Neural cell (in vitro differentiated cells): ENCODE data around the gene TRAF2. TPM values are rescaled to one million over a fixed set of nuclear protein-coding genes. Genes with fewer than 3 reads are reported as not detected.

ENCODE experiments used
- H2AFZ ChIP-seq: fragments of 200-600, 300-800 bp; sonication (generic), shearing (Covaris generic); 2 replicates; pipeline ENCODE4 v1.6.0; 2014; ENCODE audit warnings: low read depth, mild to moderate bottlenecking, antibody characterized with exemption, low read length, moderate library complexity
- H3F3A ChIP-seq: fragments of 200-600 bp; shearing (Covaris generic); 2 replicates; pipeline ENCODE4 v1.6.1; 2016; ENCODE audit warnings: mild to moderate bottlenecking, moderate library complexity, mixed read lengths, antibody characterized with exemption, low read length; ENCODE audit not compliant: insufficient read depth, poor library complexity, severe bottlenecking
- H3K27ac ChIP-seq: fragments of 200-600, 300-800 bp; sonication (generic), shearing (Covaris generic); 2 replicates; pipeline ENCODE4 v1.5.1; 2014; ENCODE audit warnings: mild to moderate bottlenecking, low read length, moderate library complexity
- H3K27me3 ChIP-seq: fragments of 300-800, 200-600 bp; sonication (generic), shearing (Covaris generic); 2 replicates; pipeline ENCODE4 v1.6.0; 2014; ENCODE audit warnings: mild to moderate bottlenecking, low read depth, low read length, moderate library complexity; ENCODE audit not compliant: insufficient read depth
- H3K36me3 ChIP-seq: fragments of 300-800, 200-600 bp; sonication (generic), shearing (Covaris generic); 2 replicates; pipeline ENCODE4 v1.5.1; 2014; ENCODE audit warnings: mild to moderate bottlenecking, antibody characterized with exemption, low read length, moderate library complexity; ENCODE audit not compliant: insufficient read depth
- H3K4me2 ChIP-seq: fragments of 300-800, 200-600 bp; sonication (generic), shearing (Covaris generic); 2 replicates; pipeline ENCODE4 v1.6.0; 2014; ENCODE audit warnings: mild to moderate bottlenecking, low read length
- H3K4me3 ChIP-seq: fragments of 300-800, 200-600 bp; sonication (generic), shearing (Covaris generic); 2 replicates; pipeline ENCODE4 v1.5.1; 2014; ENCODE audit warnings: mild to moderate bottlenecking, low read length, moderate library complexity
- H3K79me2 ChIP-seq: fragments of 200-600 bp; shearing (Covaris generic); replicated peaks from 2 replicates; pipeline ENCODE4 v1.6.0; 2014; ENCODE audit warnings: mild to moderate bottlenecking, low read length, moderate library complexity; ENCODE audit not compliant: insufficient read depth
- H3K9ac ChIP-seq: fragments of 300-800, 200-600 bp; sonication (generic), shearing (Covaris generic); 2 replicates; pipeline ENCODE4 v1.6.1; 2016; ENCODE audit warnings: mild to moderate bottlenecking, low read length, mixed read lengths
- H3K9me2 ChIP-seq: fragments of 200-600 bp; shearing (Covaris generic); 2 replicates; pipeline ENCODE4 v1.6.1; 2016; ENCODE audit warnings: mild to moderate bottlenecking, low read length, mixed read lengths; ENCODE audit not compliant: insufficient read depth
- H3K9me3 ChIP-seq: fragments of 200-600, 300-800 bp; sonication (generic), shearing (Covaris generic); 2 replicates; pipeline ENCODE4 v1.6.1; 2016; ENCODE audit warnings: mild to moderate bottlenecking, mixed run types, low read length, moderate library complexity, mixed read lengths
- H4K20me1 ChIP-seq: fragments of 200-600 bp; shearing (Covaris generic); 2 replicates; pipeline ENCODE4 v1.6.1; 2016; ENCODE audit warnings: mild to moderate bottlenecking, mixed run types; ENCODE audit not compliant: insufficient read depth
- CTCF ChIP-seq: fragments of 450-650 bp; IDR thresholded peaks from 2 replicates; pipeline ENCODE4 v1.5.1; 2014; ENCODE audit warnings: antibody characterized with exemption, mild to moderate bottlenecking, moderate library complexity; ENCODE audit not compliant: poor library complexity, severe bottlenecking
- EP300 ChIP-seq: fragments of 450-650 bp; conservative IDR thresholded peaks from 2 replicates; pipeline ENCODE4 v1.6.1; 2014; ENCODE audit warnings: antibody characterized with exemption, mild to moderate bottlenecking, moderate library complexity; ENCODE audit not compliant: poor library complexity, severe bottlenecking
- EZH2 ChIP-seq: fragments of 200-600, 300-800 bp; shearing (Covaris generic), sonication (generic); IDR thresholded peaks from 2 replicates; pipeline ENCODE4 v1.6.1; 2014; ENCODE audit warnings: antibody characterized with exemption, low read length, borderline replicate concordance, mild to moderate bottlenecking; ENCODE audit not compliant: insufficient read depth, poor library complexity, severe bottlenecking
- MXI1 ChIP-seq: fragments of 450-650 bp; conservative IDR thresholded peaks from 2 replicates; pipeline ENCODE4 v1.6.1; 2014; ENCODE audit warnings: antibody characterized with exemption, mild to moderate bottlenecking; ENCODE audit not compliant: poor library complexity, severe bottlenecking
- POLR2AphosphoS5 ChIP-seq: IDR thresholded peaks from 2 replicates; pipeline ENCODE4 v1.6.1; 2012
- RAD21 ChIP-seq: fragments of 450-650 bp; conservative IDR thresholded peaks from 2 replicates; pipeline ENCODE4 v1.6.1; 2014; ENCODE audit warnings: antibody characterized with exemption, mild to moderate bottlenecking, moderate library complexity
- REST ChIP-seq: IDR thresholded peaks from 2 replicates; pipeline ENCODE4 v1.6.1; 2012; ENCODE audit warnings: borderline replicate concordance
- SMC3 ChIP-seq: fragments of 450-650 bp; conservative IDR thresholded peaks from 2 replicates; pipeline ENCODE4 v1.6.1; 2014; ENCODE audit warnings: antibody characterized with exemption, mild to moderate bottlenecking, moderate library complexity; ENCODE audit not compliant: poor library complexity
- TAF1 ChIP-seq: IDR thresholded peaks from 2 replicates; pipeline ENCODE4 v1.6.1; 2012; ENCODE audit warnings: low read depth
- polyA plus RNA-seq: library from polyadenylated mRNA; depleted of rRNA; stranded (reverse); fragments of >200 nt; gene quantifications from 2 replicates; pipeline ENCODE4 v1.2.3, GENCODE V29; 2014

Gene TRAF2
- polyA plus RNA-seq, 1 donor from 2014 or later, result 14.6 TPM

- no peaks in the 10 kb centered on the region for H3K79me2 ChIP-seq
- H2AFZ ChIP-seq, result no peak overlapping the region
- H3K9ac ChIP-seq, result no peak overlapping the region
- no peaks in the 10 kb centered on the region for H3K9me2 ChIP-seq
- H4K20me1 ChIP-seq, result no peaks in the 10 kb centered on the region
- H3K4me2 ChIP-seq, result no peak overlapping the region
- no peaks in the 10 kb centered on the region for H3K27me3 ChIP-seq
- no peaks in the 10 kb centered on the region for H3K9me3 ChIP-seq
- H3F3A ChIP-seq, result no peaks in the 10 kb centered on the region
- no peak overlapping the region for H3K27ac ChIP-seq
- H3K4me3 ChIP-seq, result no peak overlapping the region
- H3K36me3 ChIP-seq, result no peaks in the 10 kb centered on the region
- TF ChIP-seq EP300 (no peak), SMC3 (no peak), EZH2 (no peak), REST (no peak), MXI1 (no peak), RAD21 (no peak), POLR2AphosphoS5 (no peak), CTCF (no peak), TAF1 (no peak)
These were observed 40.7 kb upstream of the TRAF2 start for GRCh38 chr9:136845465-136846260.

- H3K4me2 ChIP-seq, result no peak overlapping the region
These were observed 39.8 kb upstream of the TRAF2 start for GRCh38 chr9:136846376-136847087.

More at GRCh38 chr9:136846376-136847087, 39.8 kb upstream of the TRAF2 start:
- Histone ChIP-seq H3K36me3 (no peaks in the 10 kb centered on the region), H3K27ac (no peak overlapping the region), H2AFZ (no peak overlapping the region), H3F3A (no peaks in the 10 kb centered on the region), H3K27me3 (no peaks in the 10 kb centered on the region), H3K9me3 (no peaks in the 10 kb centered on the region), H3K79me2 (no peaks in the 10 kb centered on the region), H3K9me2 (no peaks in the 10 kb centered on the region), H3K4me3 (no peak overlapping the region), H4K20me1 (no peaks in the 10 kb centered on the region), H3K9ac (no peak overlapping the region)
- no peak for TF ChIP-seq EZH2
- TF ChIP-seq MXI1, result no peak
- no peak for TF ChIP-seq SMC3
- no peak for TF ChIP-seq CTCF
- no peak for TF ChIP-seq TAF1
- no peak for TF ChIP-seq EP300
- TF ChIP-seq POLR2AphosphoS5, result no peak
- no peak for TF ChIP-seq RAD21
- TF ChIP-seq REST, result no peak
